Measurements from ENCODE around the gene FOXI1. TPM values are rescaled to one million over a fixed set of nuclear protein-coding genes. Genes with fewer than 3 reads are reported as not detected.

The FOXI1 gene
- total RNA-seq, 1 donor from 2014 or later, result not detected

Other genes starting within 250 kb of the FOXI1 start
- gene INSYN2B, start 125.4 kb upstream of the FOXI1 start, total RNA-seq, result 0.10 and 0.36 TPM in 2 replicates
- gene C5orf58, start 127.1 kb downstream of the FOXI1 start, total RNA-seq, result not detected in 2 replicates
- 0.09 TPM in 1 of 2 replicates, not detected in the other for gene LCP2, start 191.9 kb downstream of the FOXI1 start, total RNA-seq